GM12892 (cell line): ENCODE measurements around the gene COL23A1.

Experiments
- POLR2A ChIP-seq: IDR thresholded peaks from 2 replicates; pipeline ENCODE4 v1.6.1; 2011; ENCODE audit warnings: low read depth, low read length, control low read depth
- POLR2AphosphoS5 ChIP-seq: IDR thresholded peaks from 2 replicates; pipeline ENCODE4 v1.6.1; 2011; ENCODE audit warnings: low read depth, low read length, control low read depth

DNA sequence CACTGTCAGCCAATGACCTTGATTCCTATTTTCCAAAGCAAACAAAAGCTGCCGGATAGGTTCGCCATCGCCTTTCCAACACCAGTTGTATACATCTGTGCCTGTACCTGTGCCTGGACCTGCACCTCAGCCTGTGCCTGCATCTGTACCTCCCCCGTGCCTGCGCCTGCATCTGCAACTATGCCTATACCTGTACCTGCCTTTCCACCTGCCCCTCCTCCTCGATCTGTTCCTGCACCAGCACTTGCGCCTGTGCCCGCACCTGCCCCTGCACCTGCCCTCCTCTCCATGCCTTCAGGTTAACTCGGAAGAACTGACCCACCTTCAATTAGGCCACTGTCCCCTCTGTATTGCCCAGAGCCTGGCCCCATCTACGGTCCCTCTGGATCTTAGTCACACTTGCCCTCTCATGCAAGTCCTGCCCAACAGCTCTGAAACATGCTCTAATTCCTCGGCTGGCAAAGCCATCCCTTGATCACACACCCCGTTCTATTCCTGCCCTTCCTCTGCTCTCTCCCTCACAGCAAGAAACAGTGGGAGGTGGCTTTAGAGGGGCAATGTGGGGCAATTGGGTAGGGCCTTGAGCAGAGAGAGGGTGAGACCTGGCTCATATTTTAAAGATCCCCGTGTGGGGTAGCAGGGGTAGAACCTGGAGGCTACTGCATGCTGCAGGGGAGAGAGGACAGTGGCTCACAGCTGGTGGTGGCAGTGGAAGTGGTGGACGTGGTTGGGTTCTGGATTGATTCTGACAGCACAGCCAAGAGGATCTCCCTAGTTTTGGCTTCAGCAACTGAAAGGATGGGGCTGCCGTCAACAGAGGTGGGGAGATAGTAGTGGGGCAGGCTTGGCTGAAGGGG is 298.0 kb downstream of the COL23A1 start:
- no peak for TF ChIP-seq POLR2AphosphoS5
- no peak for TF ChIP-seq POLR2A
